Type B pancreatic cell (in vitro differentiated cells): Measurements from ENCODE around the gene DNPEP. TPM values are rescaled to one million over a fixed set of nuclear protein-coding genes. Genes with fewer than 3 reads are reported as not detected.

Experiments
- DNase-seq: peaks from one replicate; pipeline ENCODE4 v3.0.0; 2021; ENCODE audit warnings: mixed read lengths; ENCODE audit not compliant: unreplicated experiment; ENCODE audit errors: extremely low spot score
- H3K27ac Mint-ChIP-seq: 2 replicates; pipeline ENCODE4 v1.8.0; 2021; ENCODE audit warnings: mild to moderate bottlenecking, mixed read lengths
- H3K27me3 Mint-ChIP-seq: 2 replicates; pipeline ENCODE4 v1.8.0; 2021; ENCODE audit warnings: mixed read lengths
- H3K36me3 Mint-ChIP-seq: 2 replicates; pipeline ENCODE4 v1.8.0; 2021; ENCODE audit warnings: mixed read lengths
- H3K4me1 Mint-ChIP-seq: one replicate; pipeline ENCODE4 v1.8.0; 2021; ENCODE audit warnings: mixed read lengths; ENCODE audit not compliant: unreplicated experiment
- H3K4me3 Mint-ChIP-seq: 2 replicates; pipeline ENCODE4 v1.8.0; 2021; ENCODE audit warnings: mild to moderate bottlenecking, mixed read lengths
- H3K9me3 Mint-ChIP-seq: 2 replicates; pipeline ENCODE4 v1.8.0; 2021; ENCODE audit warnings: mixed read lengths
- CTCF ChIP-seq: fragments of 200-600 bp; sonication (generic); conservative IDR thresholded peaks from 2 replicates; pipeline ENCODE4 v1.5.0; 2021; ENCODE audit warnings: antibody characterized with exemption, mild to moderate bottlenecking
- total RNA-seq: library from RNA; stranded (reverse); gene quantifications from 2 replicates; pipeline ENCODE4 v1.2.1, GENCODE V29; 2021; ENCODE audit warnings: low replicate concordance

Gene DNPEP
- total RNA-seq, 1 donor from 2014 or later = 54.1 TPM

- no peaks in the 10 kb centered on the region for H3K36me3 Mint-ChIP-seq
- no peak overlapping the region for H3K27ac Mint-ChIP-seq
- H3K9me3 Mint-ChIP-seq = no peaks in the 10 kb centered on the region
- H3K4me1 Mint-ChIP-seq = no peaks in the 10 kb centered on the region
- DNase-seq = no peak
- peaks cover 60% of the 10 kb centered on the region for H3K27me3 Mint-ChIP-seq
- no peak overlapping the region for H3K4me3 Mint-ChIP-seq
- no peak for TF ChIP-seq CTCF
Observed at GRCh38 chr2:219323434-219323833, 64.3 kb downstream of the DNPEP start.

Other genes with a start within 250 kb of the DNPEP start
- gene NHEJ1, start 227.1 kb downstream of the DNPEP start, total RNA-seq = 17.9 and 19.6 TPM in 2 replicates
- 5.5 and 6.1 TPM in 2 replicates for gene SLC23A3, start 217.9 kb downstream of the DNPEP start, total RNA-seq
- gene CNPPD1, start 211.0 kb downstream of the DNPEP start, total RNA-seq = 37.8 and 54.0 TPM in 2 replicates
- 86.2 and 88.7 TPM in 2 replicates for gene RETREG2, start 209.6 kb downstream of the DNPEP start, total RNA-seq
- 25.9 and 28.2 TPM in 2 replicates for gene ZFAND2B, start 181.1 kb downstream of the DNPEP start, total RNA-seq
- 40.4 and 70.7 TPM in 2 replicates for gene ABCB6, start 169.0 kb downstream of the DNPEP start, total RNA-seq
- gene ATG9A, start 158.3 kb downstream of the DNPEP start, total RNA-seq = 46.4 and 52.9 TPM in 2 replicates
- 58.7 and 58.8 TPM in 2 replicates for gene ANKZF1, start 158.1 kb downstream of the DNPEP start, total RNA-seq
- 4.4 and 16.1 TPM in 2 replicates for gene GLB1L, start 142.5 kb downstream of the DNPEP start, total RNA-seq
- gene STK16, start 142.4 kb downstream of the DNPEP start, total RNA-seq = 34.2 and 37.5 TPM in 2 replicates
- gene TUBA4B, start 134.7 kb downstream of the DNPEP start, total RNA-seq = not detected in 2 replicates
- 25.4 and 81.1 TPM in 2 replicates for gene TUBA4A, start 134.0 kb downstream of the DNPEP start, total RNA-seq
- 68.5 and 109 TPM in 2 replicates for gene DNAJB2, start 108.5 kb downstream of the DNPEP start, total RNA-seq
- gene PTPRN, start 78.5 kb downstream of the DNPEP start, total RNA-seq = 17.5 and 35.6 TPM in 2 replicates
- gene RESP18, start 55.2 kb downstream of the DNPEP start, total RNA-seq = not detected in 2 replicates
- gene DES, start 30.5 kb upstream of the DNPEP start, total RNA-seq = 1.4 and 9.3 TPM in 2 replicates
- gene SPEG, start 46.9 kb upstream of the DNPEP start, total RNA-seq = 11.5 and 49.4 TPM in 2 replicates
- gene GMPPA, start 111.0 kb upstream of the DNPEP start, total RNA-seq = 34.4 and 48.8 TPM in 2 replicates
- gene ASIC4, start 126.6 kb upstream of the DNPEP start, total RNA-seq = 0.79 and 0.99 TPM in 2 replicates
- gene CHPF, start 155.9 kb upstream of the DNPEP start, total RNA-seq = 47.5 and 73.7 TPM in 2 replicates
- gene TMEM198, start 156.1 kb upstream of the DNPEP start, total RNA-seq = 7.8 and 9.7 TPM in 2 replicates
- gene OBSL1, start 183.6 kb upstream of the DNPEP start, total RNA-seq = 118 and 197 TPM in 2 replicates
- 1.2 and 1.3 TPM in 2 replicates for gene INHA, start 184.4 kb upstream of the DNPEP start, total RNA-seq
- gene STK11IP, start 209.9 kb upstream of the DNPEP start, total RNA-seq = 30.7 and 42.5 TPM in 2 replicates
- 8.0 and 15.8 TPM in 2 replicates for gene SLC4A3, start 239.7 kb upstream of the DNPEP start, total RNA-seq